Measurements from ENCODE around the gene PRM3.

PRM3 gene

DNA sequence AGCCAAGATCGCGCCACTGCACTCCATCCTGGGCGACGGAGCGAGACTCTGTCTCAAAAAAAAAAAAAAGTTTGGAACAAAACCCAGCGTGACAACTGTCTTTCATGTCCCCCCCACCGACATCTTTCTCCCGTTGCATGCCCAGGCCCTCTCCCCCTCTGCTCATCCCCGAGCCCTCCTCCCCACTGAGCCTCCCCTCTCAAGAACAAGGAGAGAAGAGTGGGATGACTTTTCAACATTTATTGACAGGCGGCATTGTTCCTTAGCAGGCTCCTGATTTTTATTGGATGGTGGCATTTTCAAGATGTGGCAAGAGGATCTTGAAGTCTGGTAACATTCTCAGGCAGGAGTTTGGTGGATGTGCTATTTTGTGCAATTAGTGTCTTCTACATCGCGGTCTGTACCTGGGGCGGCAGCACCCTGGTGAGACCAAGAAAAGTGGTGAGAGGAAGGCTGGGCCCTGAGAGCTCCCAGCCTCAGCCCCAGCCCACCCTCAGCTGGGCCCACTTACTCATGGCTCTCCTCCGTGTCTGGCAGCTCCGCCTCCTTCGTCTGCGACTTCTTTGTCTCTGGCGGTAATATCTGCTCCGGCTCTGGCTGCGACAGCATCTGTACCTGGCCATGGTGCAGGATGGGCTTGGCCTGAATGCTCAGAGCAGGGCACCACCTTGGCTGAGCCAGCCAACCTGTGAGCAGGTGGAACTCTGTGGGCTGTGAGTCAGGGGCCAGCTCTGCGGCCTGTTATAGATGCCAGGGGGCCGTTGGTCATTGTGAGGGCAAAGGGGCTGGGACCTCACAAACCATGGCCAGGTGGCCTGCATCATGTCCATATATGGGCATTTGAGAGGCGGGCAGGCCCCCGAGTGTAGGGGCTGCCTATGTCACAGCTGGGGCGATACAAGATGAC, 7.4 kb upstream of the PRM3 start, which contains the start of gene PRM1:
TSS of gene PRM1 (minus strand) at position 715 of the 907 bp plus-strand sequence. CDS start at position 623, 92 bp downstream.
- DNase-seq: no peak

DNA sequence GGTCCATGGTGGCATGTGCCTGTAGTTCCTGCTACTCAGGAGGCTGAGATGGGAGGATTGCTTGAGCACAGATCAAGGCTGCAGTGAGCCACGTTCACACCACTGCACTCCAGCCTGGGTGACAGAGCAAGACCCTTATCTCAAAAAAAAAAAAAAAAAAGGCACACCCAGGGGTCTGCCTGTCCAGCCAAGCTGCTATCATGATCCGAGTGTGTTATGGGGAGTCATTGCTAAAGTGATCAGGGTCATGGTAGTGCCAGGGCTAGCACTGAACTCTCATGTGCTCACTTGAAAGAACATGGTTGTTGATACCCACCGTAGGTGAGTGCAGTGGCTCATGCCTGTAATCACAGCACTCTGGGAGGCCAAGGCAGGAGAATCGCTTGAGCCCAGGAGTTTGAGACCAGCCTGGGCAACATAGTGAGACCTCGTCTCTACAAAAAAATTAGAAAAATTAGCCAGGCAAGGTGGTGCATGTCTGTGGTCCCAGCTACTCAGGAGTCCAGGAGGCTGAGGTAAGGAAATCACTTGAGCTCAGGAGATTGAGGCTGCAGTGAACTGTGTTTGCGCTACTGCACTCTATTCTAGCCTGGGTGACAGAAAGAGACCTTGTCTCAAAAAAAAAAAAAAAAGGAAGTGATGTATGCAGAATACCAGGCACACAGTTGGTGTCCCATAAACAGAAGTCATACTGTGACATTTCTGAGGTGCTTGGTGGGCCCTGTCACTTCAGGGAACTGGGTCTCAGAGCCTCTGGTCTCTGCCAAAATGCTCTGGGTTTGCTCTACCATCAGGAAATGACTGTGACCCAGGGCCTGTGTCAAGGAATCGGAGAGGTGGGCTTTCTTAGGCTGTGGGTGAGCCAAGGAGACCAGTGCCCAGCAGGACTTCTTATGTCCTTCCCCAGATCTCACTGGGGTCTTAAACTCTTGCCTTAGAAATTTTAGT, 5.5 kb upstream of the PRM3 start:
- DNase-seq: no peak

GRCh38 chr16:11277607-11278337, 4.3 kb upstream of the PRM3 start:
- DNase-seq: no peak

GRCh38 chr16:11276896-11277593, 3.6 kb upstream of the PRM3 start:
- DNase-seq: no peak

- DNase-seq: no peak
Observed at GRCh38 chr16:11276143-11276895, 2.9 kb upstream of the PRM3 start, which contains the start of gene PRM2. TSS of gene PRM2 (minus strand) at chr16:11276480. CDS start at chr16:11276370, 110 bp downstream.

DNA sequence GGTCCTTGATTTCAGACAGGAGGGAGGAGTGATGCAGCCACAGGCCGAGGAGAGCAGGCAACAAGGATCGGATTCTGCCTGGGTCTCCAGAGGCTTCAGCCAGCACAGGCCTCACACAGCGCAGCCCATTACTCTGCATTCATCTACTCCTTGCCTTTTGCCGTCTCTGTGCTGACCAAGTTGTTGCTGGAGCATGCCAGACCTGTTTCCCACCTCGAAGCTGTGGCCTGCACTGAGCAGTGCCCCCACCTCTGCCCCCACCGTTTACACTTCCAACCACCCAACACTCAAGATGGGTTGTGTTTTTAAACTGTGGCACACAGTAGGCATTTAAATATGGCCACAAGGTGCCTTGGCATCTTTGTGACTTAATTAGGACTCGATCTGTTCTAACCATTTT, 1.5 kb upstream of the PRM3 start:
- no peak for DNase-seq

GRCh38 chr16:11273721-11274324, 394 bp upstream of the PRM3 start:
- DNase-seq: no peak

DNA sequence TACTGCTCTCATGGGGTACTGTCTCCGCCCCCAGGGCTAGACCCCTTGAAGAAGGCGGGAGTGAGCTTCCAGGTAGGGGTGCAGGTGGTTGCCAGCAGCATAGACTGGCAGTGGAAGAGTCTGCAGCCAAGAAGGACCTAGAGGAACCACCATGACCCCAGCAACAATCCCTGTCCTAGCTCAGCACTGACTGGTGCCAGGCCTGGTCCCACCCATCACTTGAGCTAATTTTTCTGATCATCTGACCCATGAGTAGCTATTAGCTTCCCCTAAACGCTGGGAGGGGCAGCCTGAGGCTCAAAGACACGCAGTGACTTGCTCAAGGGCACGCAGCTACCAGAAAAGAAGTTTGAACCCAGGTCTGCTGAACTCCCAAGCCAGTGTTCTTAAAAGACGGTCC, 945 bp downstream of the PRM3 start:
- DNase-seq: no peak

DNA sequence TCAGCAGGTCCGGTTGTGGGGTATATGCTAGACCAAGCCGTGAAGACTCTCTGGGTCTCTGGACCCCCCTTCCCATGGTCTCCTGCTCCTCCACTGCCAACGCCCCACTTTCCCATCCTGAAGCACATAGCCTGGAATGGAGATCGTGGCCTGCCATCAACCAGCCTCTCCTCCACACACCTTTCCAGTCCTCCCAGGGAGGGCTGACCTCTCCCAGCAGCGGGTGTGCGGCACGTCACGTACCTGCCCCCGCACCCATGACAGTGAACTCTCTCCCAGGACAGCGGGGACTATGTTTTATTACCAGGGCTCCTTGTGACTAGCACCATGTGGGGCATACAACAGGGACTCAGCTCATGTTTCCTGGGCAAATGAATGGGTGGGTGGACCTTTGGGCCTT, 1.8 kb downstream of the PRM3 start:
- DNase-seq: no peak

GRCh38 chr16:11270602-11271162, 2.7 kb downstream of the PRM3 start:
- no peak for DNase-seq

- DNase-seq: no peak
Observed at GRCh38 chr16:11268921-11269375, 4.5 kb downstream of the PRM3 start, which contains the start of gene TNP2. TSS of gene TNP2 (minus strand) at chr16:11269325. CDS start at chr16:11269262, 63 bp downstream.

DNA sequence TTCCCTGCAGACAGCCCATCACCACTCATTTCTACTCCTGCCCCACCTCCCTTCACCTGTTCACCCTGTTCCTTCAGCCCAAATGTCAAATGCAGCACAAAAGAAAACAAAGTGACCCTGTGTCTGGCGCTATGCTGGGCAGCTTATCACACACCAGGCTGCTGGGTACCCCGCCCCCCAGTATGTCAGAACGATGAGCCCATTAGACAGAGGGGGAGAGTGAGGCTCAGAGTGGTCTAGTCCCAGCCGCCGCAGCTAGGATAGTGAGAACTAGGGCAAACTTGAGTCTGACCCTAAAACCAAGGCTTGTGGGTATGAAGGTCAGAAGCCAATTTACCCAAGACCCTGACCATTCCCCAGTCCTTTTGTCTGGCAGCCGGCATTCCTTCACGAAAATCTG, 8.3 kb downstream of the PRM3 start:
- DNase-seq: no peak

DNA sequence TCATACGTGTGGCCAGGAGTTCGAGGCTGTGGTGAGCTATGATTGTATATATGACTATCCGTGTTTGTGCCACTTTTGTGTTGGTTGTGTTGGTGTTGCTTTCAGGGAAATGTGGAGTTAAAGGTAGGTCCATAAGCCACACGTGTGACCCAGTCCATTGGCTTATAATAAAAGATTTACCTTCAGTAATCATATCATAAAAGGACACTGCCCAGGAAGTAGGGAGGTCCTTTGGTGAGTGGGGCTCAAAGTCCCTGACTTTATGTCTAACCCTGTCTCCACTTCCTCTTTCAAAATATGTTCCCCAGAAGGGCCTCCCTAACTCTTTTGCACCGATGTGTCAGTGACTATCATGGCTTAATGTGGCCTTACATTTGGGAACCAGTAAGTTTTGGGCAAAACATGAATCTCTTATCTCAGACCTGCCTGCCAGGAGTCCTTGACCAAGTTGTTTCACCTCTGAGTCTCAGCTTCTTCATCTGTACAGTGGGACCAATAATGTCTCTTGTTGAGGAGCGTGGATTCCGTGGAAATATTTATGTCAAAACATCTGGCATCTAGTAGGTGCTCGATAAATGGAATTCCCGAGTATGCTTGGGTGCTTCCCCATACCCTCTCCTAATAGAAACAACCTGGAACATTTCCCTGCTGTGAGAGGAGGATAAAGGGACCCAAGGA, 9.1 kb downstream of the PRM3 start:
- DNase-seq: no peak

- DNase-seq: peak; percentile 81
Observed at GRCh38 chr16:11263737-11264136, 9.7 kb downstream of the PRM3 start.

DNA sequence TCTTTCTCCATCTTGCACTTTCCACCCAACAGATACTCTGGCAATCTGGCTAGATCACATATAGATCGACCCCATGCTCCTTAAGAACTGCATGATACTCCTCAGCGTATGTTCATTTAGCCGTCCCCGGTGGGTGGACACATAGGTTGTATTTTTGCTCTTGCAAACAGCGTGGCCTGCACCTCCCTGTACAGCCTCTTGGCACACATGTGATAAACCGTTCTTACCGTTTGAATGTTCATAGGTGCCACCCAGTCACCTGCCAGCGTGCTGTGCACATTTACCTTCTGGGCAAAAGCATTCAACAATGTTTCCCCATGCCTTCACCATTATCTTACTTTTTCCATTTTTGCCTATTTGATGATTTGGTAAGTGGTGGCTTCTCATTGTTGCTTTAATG, 10.5 kb downstream of the PRM3 start:
- DNase-seq: no peak

- DNase-seq: no peak
Observed at GRCh38 chr16:11260596-11260966, 12.8 kb downstream of the PRM3 start.

- no peak for DNase-seq
Observed at GRCh38 chr16:11259655-11260595, 13.5 kb downstream of the PRM3 start.
